Measurements from ENCODE around the gene MRTFB. TPM values are rescaled to one million over a fixed set of nuclear protein-coding genes. Genes with fewer than 3 reads are reported as not detected.
A peak's percentile ranks its signal among the peaks of the same experiment; 100 is the strongest.

The MRTFB gene
- total RNA-seq, 4 donors from 2014 or later = 12.7 to 20.4 (median 14.8) TPM

DNA sequence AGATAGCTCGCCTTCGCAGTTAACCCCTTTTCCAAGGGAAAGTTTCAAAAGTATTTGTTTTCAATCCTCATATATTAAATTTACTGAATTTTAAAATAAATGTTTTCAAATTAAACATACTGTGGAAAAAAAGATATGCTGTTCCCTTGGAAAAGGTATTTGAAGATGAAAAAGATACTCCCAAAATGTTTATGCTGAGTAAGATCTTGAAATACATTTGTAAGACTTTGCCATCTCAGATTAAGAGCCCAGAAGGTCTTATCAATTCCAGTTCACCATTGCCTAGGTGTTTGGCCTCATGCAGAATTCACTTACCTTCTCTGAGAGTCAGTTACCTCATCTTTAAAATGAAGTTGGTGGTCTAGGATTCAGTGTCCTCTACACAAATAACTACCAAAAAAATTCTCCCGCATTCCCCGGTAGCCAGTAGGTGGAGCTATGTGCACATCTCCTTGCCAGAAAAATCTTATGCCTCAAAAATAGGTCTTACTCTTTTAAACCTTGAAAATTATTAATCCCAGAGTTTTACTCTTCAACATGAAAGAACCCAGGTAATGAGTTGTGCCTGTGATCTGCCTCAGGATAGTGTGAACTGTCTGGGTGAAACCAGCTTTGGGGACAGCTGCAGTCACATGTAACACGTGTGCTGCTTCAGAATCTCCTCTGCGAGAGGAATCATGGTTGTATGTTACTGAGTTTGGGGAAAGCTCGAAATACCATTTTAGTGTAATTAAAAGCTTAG lies 178.3 kb downstream of the MRTFB start:
- Histone ChIP-seq H3K4me1 (peaks cover 0 to 3% of the 10 kb centered on the region in 2 donors), H3K27me3 (no peaks in the 10 kb centered on the region), H3K36me3 (peaks cover 0 to 78% of the 10 kb centered on the region in 2 donors), H3K9me3 (no peaks in the 10 kb centered on the region), H3K4me3 (no peak overlapping the region), H3K27ac (peak overlapping the region; percentile 12 to 45 (median 27))
- in situ Hi-C loops (cut with MboI; ENCODE audit: low sequenced_read_pairs in 4 of 4) = loop anchor here in 2 of 4 donors (10.0 kb wide), 1 partner anchor 285 kb away; no protein-coding TSS in a partner anchor
- ATAC-seq (peak; percentile 40 to 63), DNase-seq (peak in 1 of 2 donors; percentile 30)
- intact Hi-C loops (cut with DNase I; ENCODE audit: low total_unique reads) = loop anchor here (1.0 to 5.0 kb wide), 3 partner anchors 35 to 327 kb away; partner anchors contain the start of gene ERCC4
- TF ChIP-seq, protein P1, sequence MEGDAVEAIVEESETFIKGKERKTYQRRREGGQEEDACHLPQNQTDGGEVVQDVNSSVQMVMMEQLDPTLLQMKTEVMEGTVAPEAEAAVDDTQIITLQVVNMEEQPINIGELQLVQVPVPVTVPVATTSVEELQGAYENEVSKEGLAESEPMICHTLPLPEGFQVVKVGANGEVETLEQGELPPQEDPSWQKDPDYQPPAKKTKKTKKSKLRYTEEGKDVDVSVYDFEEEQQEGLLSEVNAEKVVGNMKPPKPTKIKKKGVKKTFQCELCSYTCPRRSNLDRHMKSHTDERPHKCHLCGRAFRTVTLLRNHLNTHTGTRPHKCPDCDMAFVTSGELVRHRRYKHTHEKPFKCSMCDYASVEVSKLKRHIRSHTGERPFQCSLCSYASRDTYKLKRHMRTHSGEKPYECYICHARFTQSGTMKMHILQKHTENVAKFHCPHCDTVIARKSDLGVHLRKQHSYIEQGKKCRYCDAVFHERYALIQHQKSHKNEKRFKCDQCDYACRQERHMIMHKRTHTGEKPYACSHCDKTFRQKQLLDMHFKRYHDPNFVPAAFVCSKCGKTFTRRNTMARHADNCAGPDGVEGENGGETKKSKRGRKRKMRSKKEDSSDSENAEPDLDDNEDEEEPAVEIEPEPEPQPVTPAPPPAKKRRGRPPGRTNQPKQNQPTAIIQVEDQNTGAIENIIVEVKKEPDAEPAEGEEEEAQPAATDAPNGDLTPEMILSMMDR (IDR thresholded peaks at IDR 0.05 in 4 of 5, conservative IDR thresholded peaks at IDR 0.05 in 1 of 5) = peak; percentile 68 to 86 (median 72)
- no peak for TF ChIP-seq POLR2A (IDR thresholded peaks at IDR 0.05)

DNA sequence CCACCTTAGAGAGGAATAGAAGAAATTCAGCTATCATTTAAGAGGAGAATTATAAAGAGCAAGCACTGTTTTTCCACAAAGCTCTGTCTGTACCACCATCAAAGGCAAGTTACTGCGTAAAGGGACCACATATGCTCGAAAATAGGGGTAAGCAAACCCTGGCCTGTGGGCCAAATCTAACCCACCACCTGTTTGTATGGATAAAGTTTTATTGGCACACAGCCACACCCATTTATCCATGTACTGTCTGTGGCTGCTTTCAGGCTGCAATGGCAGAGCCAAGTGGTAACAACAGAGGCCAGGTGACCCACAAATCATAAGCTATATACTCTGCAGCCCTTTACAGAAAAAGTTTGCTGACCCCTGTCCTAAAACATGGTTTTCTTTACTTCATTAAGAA lies 180.3 kb downstream of the MRTFB start:
- Histone ChIP-seq H3K36me3 (peaks cover 0 to 81% of the 10 kb centered on the region in 2 donors), H3K4me3 (no peak overlapping the region), H3K27ac (no peak overlapping the region), H3K9me3 (no peaks in the 10 kb centered on the region), H3K27me3 (no peaks in the 10 kb centered on the region), H3K4me1 (peaks cover 0 to 3% of the 10 kb centered on the region in 2 donors)
- in situ Hi-C loops (cut with MboI; ENCODE audit: low sequenced_read_pairs in 4 of 4) (no loop called here), intact Hi-C loops (cut with DNase I; ENCODE audit: low total_unique reads) (no loop called here)
- DNase-seq (no peak), ATAC-seq (no peak)
- TF ChIP-seq POLR2A (IDR thresholded peaks at IDR 0.05) = no peak
- TF ChIP-seq, protein P1 (IDR thresholded peaks at IDR 0.05 in 4 of 5, conservative IDR thresholded peaks at IDR 0.05 in 1 of 5) = no peak

DNA sequence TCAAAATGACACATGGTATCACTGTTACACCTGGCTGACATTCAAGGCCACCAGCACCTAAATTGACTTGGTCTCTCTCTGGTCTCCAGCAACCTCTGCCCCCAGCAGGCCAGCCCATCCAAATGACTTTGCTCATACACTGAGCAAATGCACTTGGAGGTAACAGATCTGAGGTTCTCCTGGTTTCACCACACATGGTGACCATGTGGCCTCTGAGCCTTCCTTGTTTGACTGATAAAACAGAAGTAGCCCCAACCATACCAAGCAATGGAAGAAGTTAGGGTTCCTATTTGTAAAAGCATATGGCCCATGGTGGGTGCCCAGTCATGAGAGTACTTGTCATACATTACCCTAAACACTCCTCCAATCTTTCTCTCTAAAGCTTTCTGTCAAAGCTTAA lies 181.7 kb downstream of the MRTFB start:
- Histone ChIP-seq H3K27ac (no peak overlapping the region), H3K36me3 (peaks cover 0 to 80% of the 10 kb centered on the region in 2 donors), H3K4me3 (no peak overlapping the region), H3K4me1 (peaks cover 0 to 3% of the 10 kb centered on the region in 2 donors), H3K9me3 (no peaks in the 10 kb centered on the region), H3K27me3 (no peaks in the 10 kb centered on the region)
- DNase-seq (no peak), ATAC-seq (no peak)
- in situ Hi-C loops (cut with MboI; ENCODE audit: low sequenced_read_pairs in 4 of 4) (no loop called here), intact Hi-C loops (cut with DNase I; ENCODE audit: low total_unique reads) (no loop called here)
- TF ChIP-seq POLR2A (IDR thresholded peaks at IDR 0.05) = no peak
- TF ChIP-seq, protein P1 (IDR thresholded peaks at IDR 0.05 in 4 of 5, conservative IDR thresholded peaks at IDR 0.05 in 1 of 5) = no peak

DNA sequence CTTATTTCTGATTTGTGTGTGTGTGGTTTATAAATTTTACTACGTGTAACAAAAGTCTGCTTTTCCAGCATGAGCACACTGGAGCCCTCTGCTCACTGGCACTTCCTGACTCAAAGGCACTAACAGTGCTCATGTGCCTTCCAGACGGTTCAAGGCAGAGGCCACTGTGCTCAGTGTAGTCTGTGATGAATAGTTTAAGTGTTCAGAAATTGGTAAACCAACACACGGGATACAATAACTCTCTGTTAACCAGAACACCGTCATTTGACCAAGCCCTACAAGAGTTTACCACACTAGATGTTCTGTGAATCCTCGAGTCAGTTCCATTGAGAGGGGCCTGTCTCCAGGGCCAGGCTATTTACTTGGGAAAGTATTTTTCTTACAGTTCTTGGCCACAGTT lies 191.9 kb downstream of the MRTFB start:
- in situ Hi-C loops (cut with MboI; ENCODE audit: low sequenced_read_pairs in 4 of 4) (no loop called here), intact Hi-C loops (cut with DNase I; ENCODE audit: low total_unique reads) (no loop called here)

More for the DNA sequence above, 191.9 kb downstream of the MRTFB start:
- Histone ChIP-seq H3K9me3 (no peaks in the 10 kb centered on the region), H3K4me1 (peaks cover 24 to 28% of the 10 kb centered on the region in 2 donors), H3K36me3 (peaks cover 3 to 48% of the 10 kb centered on the region in 2 donors), H3K27me3 (no peaks in the 10 kb centered on the region), H3K27ac (peak overlapping the region; percentile 52 to 87 (median 69)), H3K4me3 (no peak overlapping the region)
- DNase-seq (no peak), ATAC-seq (peak in 1 of 2 donors; percentile 26)
- TF ChIP-seq, protein P1 (IDR thresholded peaks at IDR 0.05 in 4 of 5, conservative IDR thresholded peaks at IDR 0.05 in 1 of 5) = no peak
- TF ChIP-seq POLR2A (IDR thresholded peaks at IDR 0.05) = no peak

Data from gastrocnemius medialis (tissue), 4 donors.